Large intestine (tissue), 3 donors: ENCODE measurements around the gene ANO7. TPM values are rescaled to one million over a fixed set of nuclear protein-coding genes. Genes with fewer than 3 reads are reported as not detected.

Experiments
- DNase-seq, 2 donors: peaks; one replicate each; pipeline versions ENCODE4 v3.0.0 to v3.0.0-alpha.2; 2013
- H3K27ac ChIP-seq: one replicate; pipeline ENCODE4 v1.5.1; 2013; ENCODE audit warnings: low read length
- H3K27me3 ChIP-seq: 2 replicates; pipeline ENCODE4 v1.6.1; 2013; ENCODE audit warnings: low read length; ENCODE audit not compliant: control insufficient read depth, insufficient read depth
- H3K36me3 ChIP-seq: 2 replicates; pipeline ENCODE4 v1.6.1; 2013; ENCODE audit warnings: low read length; ENCODE audit not compliant: control insufficient read depth, insufficient read depth
- H3K4me1 ChIP-seq: one replicate; pipeline ENCODE4 v1.6.1; 2013; ENCODE audit warnings: low read length; ENCODE audit not compliant: control insufficient read depth, insufficient read depth
- H3K4me3 ChIP-seq: one replicate; pipeline ENCODE4 v1.5.1; 2013; ENCODE audit warnings: low read length
- H3K9me3 ChIP-seq: one replicate; pipeline ENCODE4 v1.6.1; 2013; ENCODE audit warnings: mild to moderate bottlenecking, low read depth, low read length, moderate library complexity; ENCODE audit not compliant: control insufficient read depth
- WGBS: methylation state at CpG from one replicate; pipeline ENCODE4 v1.1.5; 2013; ENCODE audit warnings: low lambda C conversion rate; ENCODE audit not compliant: insufficient coverage; 5-methylcytosine and 5-hydroxymethylcytosine counted together
- polyA plus RNA-seq: library from polyadenylated mRNA; unstranded; fragments of 120-200 nt; gene quantifications from one replicate; pipeline ENCODE4 v1.2.1, GENCODE V29; 2013

Gene ANO7
- polyA plus RNA-seq, 1 donor: 31.7 TPM

DNA sequence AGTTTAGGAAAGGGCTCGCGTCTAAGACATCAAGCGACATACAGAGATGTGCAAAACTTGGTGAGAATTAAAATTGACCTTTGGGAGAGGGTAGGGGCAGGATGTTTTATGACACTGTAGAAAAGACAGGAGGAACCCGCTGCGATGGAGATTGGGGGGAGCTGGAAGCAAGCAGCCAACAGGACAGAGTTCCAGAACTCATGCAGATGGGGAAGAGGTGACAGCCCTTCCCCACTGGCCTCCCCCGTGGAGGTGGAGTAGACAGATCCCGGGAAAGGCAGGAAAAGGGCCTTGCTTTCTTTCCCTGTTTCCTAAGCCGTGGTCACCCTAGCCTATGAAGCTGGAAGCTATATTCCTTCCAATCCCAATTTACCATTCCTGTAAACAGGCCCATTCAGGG lies 39.1 kb downstream of the ANO7 start:
- H3K36me3 ChIP-seq: peaks cover 66% of the 10 kb centered on the region
- no peak for DNase-seq

DNA sequence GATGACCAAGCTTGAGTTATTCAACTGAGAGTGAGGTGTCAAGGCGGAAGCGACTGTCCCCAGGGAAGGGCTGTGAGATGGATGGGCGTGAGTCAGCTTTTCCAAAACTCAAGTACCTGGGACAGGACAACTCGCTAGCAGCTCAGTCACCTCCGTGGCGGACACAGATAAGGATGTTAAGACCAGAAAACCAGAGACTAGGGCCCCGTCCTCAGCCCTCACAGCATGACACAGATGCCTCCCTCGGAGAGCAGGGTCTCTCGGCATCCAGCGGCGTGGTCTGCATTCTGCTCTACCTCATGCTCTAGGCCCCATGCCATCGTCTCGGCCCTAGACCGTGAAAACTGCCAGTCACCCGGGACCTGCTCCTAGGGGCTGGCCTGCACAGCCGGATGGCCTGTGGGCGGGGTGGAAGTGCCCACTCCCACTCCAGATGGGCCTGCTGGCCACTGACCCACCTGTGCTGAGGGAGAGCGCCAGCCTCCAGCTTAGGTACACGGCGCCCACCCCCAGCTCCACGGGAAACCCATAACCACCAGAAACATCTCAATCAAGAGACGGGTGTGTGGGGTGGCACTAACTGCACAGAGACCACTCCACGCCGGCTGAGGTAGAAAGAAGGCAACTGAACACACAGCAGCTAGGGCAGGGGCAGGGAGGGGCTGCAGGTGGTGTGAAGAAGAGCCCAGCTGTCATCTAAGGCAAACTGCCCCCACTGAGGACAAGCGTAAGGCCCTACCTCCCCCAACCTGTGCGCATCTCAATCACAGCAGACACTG lies 39.8 kb downstream of the ANO7 start:
- WGBS: no CpG with 5 or more reads among the region's 26 CpGs
- Histone ChIP-seq H3K4me1 (peaks cover 21% of the 10 kb centered on the region), H3K27me3 (no peaks in the 10 kb centered on the region), H3K9me3 (no peaks in the 10 kb centered on the region), H3K4me3 (no peak overlapping the region), H3K27ac (no peak overlapping the region), H3K36me3 (peaks cover 73% of the 10 kb centered on the region)
- DNase-seq: no peak

More for the DNA sequence above, 39.1 kb downstream of the ANO7 start:
- 100% methylated on average over 3 of the region's 8 CpGs for WGBS
- no peak overlapping the region for H3K4me3 ChIP-seq
- no peak overlapping the region for H3K27ac ChIP-seq
- H3K9me3 ChIP-seq: no peaks in the 10 kb centered on the region
- no peaks in the 10 kb centered on the region for H3K27me3 ChIP-seq
- H3K4me1 ChIP-seq: peaks cover 22% of the 10 kb centered on the region

DNA sequence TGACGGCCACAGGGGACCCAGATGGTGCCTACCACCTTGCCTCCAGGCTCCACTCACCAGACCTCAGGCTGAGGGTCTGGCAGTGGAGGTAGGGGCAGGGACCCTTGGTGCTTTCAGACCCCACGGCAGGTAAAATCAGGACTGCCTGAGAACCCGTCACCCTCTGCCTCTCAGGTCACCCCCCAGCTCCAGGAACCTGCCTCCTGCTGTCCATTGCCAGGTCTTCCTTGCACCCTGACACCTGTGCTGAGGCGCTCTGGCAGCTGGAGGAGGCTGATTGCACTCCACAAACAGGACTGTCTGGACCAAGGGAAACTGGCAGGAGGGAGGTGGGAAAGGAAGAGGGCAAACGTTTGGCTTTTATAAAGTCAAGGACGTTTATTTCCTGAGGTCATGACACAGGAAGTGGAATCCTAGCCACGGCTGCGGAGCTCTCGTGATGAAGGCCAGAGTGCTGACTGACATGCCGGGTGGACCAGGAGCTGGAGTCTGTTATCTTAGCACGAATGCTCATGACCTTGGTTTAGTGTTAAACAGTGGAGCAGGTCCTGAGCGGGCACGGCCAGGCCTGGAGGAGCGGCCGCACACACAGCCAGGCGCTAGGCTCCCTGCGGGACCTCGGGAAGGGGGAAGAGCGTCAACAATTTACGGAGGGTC lies 40.5 kb downstream of the ANO7 start:
- no CpG with 5 or more reads among the region's 20 CpGs for WGBS
- Histone ChIP-seq H3K4me1 (peaks cover 13% of the 10 kb centered on the region), H3K27me3 (no peaks in the 10 kb centered on the region), H3K9me3 (no peaks in the 10 kb centered on the region), H3K27ac (no peak overlapping the region), H3K4me3 (no peak overlapping the region), H3K36me3 (peaks cover 80% of the 10 kb centered on the region)
- DNase-seq: no peak

DNA sequence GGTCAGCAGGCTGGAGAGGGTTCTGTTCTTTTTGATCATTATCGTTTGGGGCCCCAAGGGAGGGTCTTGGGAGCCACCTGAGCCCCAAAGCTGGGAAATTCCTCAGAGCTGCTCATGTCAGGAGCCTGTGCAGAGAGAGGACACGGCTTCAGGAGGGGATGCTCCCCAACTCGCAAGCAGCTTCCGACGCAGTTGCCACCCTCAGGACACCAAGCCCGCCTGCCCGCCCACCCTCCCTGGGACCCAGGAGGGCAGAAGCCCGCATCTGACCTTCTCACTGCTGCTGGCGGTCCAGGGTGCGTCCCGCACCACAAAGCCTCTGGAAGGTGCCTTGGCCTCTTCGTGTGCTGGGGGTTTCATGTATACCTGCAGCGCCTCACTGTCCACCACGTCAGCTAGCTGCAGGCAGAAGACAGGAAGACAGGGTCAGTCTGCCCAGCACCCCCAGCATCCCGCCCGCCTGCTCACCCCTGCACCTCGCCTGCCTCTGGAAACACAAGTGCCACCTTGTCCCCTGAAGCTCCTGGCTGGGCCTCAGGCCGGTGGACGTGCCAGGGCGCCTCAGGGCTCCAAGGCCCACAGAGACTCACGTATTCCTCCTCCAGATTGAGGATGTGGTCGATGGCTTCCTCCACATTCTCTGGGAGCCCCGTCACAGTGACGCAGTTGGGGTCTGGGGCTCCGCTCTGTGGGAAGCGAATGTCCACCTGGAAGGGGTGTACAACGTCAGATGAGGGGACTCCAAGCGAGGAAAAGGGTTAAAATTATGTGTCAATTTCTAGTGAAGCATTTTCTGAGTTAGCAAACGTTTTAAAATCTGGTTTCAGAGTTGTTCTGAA lies 41.3 kb downstream of the ANO7 start:
- WGBS: 100% methylated on average over 2 of the region's 29 CpGs
- no peaks in the 10 kb centered on the region for H3K9me3 ChIP-seq
- no peaks in the 10 kb centered on the region for H3K27me3 ChIP-seq
- no peak for DNase-seq
- no peak overlapping the region for H3K27ac ChIP-seq
- peaks cover 88% of the 10 kb centered on the region for H3K36me3 ChIP-seq
- H3K4me1 ChIP-seq: peaks cover 5% of the 10 kb centered on the region
- H3K4me3 ChIP-seq: no peak overlapping the region

DNA sequence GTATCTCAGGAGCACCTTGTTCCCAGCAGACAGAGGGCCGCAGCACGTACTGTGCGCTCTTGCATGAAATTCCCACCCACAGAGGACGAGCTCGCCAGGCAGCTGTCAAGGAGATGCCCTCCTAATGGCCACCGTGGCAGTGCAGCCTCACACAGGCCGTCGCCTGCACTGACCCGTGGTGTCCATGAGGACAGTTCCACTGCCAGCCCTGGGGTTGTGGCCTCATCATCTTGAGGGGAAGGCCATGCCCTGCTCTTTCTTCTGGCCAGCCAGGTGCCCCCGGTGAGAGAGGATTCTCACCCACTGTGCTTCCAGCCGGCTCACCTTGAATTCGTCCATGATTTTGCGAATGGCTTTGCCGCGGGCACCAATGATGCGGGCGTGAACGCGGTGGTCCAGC lies 42.0 kb downstream of the ANO7 start:
- Histone ChIP-seq H3K36me3 (peaks cover 91% of the 10 kb centered on the region), H3K4me3 (no peak overlapping the region), H3K27ac (no peak overlapping the region), H3K27me3 (no peaks in the 10 kb centered on the region), H3K9me3 (no peaks in the 10 kb centered on the region), H3K4me1 (no peaks in the 10 kb centered on the region)
- no peak for DNase-seq
- no CpG with 5 or more reads among the region's 19 CpGs for WGBS

DNA sequence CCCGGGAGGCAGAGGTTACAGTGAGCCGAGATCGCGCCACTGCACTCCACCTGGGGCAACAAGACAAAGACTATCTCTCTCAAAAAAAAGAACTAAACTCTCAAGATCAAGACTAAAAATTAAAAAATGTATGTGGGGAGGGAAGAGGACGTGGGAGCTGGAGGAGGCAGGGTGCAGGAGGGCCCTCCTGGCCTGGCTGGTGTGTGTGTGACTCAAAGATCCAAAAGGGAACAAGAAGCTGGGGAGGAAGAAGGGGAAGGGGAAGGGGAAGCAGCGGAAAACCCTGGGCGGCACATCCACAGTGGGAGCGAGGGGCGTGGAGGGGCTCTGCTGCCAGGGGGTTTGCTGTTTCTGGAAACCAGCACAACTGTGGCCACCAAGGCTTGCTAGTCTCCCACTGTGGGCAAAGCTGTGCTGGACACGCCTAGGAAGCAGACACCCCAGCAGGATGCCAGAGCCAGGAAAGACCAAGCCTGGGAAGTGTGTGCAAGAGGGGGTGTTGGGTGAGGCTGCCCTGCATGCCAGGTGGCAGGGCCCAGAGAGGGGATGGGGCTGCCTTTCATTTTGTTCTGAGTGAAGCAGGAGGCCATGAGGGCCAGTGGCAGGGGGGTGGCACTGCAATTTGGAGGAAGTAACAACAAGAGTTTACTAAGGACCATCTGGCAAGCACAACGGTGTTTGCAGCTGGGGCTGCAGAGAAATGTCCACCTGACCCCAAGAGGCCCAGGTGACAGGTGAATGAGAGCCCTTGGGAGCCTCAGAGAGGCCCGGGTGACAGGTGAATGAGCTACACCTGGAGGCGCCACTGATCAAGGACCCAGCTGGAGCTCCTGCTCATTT lies 44.5 kb downstream of the ANO7 start:
- peaks cover 2% of the 10 kb centered on the region for H3K9me3 ChIP-seq
- H3K27me3 ChIP-seq: no peaks in the 10 kb centered on the region
- no peak overlapping the region for H3K4me3 ChIP-seq
- peaks cover 96% of the 10 kb centered on the region for H3K36me3 ChIP-seq
- no CpG with 5 or more reads among the region's 13 CpGs for WGBS
- DNase-seq: no peak
- no peak overlapping the region for H3K27ac ChIP-seq
- H3K4me1 ChIP-seq: no peaks in the 10 kb centered on the region

DNA sequence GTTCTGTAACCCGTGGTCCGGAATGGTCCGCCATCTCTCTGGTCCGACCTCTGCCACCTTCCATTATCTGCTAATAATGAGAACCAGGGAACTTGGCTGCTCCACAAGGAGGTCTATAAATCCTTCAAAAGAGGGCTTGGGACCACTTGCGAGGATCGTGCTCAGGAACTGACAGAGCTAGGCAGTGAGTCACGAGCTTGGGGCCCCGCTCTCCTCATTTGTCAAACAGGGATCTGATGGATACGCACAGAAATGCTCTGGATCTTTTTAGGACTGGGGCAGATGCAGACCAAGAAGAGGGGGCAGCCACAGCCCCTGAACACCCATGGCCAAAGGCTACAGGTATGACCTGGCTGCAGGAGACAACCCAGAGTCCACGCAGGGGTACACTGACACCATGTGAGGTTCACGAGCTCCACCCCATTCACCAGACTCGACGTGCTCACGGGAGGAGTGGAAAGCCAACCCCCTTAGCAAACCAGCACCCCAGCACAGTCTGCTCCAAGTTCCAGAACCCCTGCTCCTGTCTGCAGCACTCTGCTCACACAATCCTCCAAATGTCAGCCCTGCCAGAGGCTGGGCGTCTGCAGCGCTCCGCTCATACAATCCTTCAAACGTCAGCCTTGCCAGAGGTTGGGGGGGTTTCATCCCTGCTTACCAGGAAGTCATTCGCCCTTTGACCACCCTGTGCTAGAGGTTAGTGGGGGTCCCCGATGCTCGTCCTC lies 45.8 kb downstream of the ANO7 start:
- no peak overlapping the region for H3K27ac ChIP-seq
- peaks cover 96% of the 10 kb centered on the region for H3K36me3 ChIP-seq
- H3K4me1 ChIP-seq: peaks cover 4% of the 10 kb centered on the region
- WGBS: no CpG with 5 or more reads among the region's 21 CpGs
- peaks cover 2% of the 10 kb centered on the region for H3K9me3 ChIP-seq
- H3K27me3 ChIP-seq: no peaks in the 10 kb centered on the region
- DNase-seq: no peak
- H3K4me3 ChIP-seq: no peak overlapping the region

DNA sequence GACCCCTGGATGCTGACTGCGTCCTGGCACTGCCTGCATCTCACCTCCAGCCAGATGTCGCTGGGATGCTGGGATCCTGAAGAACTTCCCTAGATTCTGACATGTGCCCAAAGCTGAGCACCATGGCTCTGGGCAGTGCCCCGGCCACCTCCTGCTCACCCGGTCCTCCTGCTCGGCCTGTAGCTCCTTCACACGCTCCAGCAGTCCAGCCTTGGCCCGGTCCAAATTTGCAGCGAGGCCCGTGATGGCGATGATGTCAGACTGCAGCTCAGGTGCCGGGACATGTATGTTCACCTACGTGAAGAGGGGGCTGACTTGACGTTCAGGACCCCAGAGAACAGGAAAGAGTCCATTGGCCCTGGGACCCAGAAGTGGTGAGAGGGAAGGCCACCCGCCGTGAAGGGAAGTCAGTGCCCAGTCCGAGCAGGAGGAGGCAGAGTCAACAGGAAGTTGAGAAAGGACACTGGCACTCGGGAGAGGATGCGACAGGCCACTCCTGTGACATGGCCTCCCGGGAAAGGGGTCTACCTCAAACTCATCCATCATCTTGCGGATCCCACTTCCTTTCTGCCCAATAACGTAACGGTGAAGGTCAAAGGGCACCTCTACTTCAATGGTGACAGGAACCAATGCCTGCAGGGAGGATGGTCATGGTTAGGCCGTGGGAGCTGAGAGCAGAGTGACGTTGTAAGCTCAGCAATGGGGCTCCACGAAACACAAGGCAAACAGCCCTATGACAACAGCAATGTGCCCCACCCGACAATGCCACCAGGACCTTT lies 46.7 kb downstream of the ANO7 start:
- peaks cover 96% of the 10 kb centered on the region for H3K36me3 ChIP-seq
- peaks cover 4% of the 10 kb centered on the region for H3K4me1 ChIP-seq
- no peak overlapping the region for H3K4me3 ChIP-seq
- WGBS: no CpG with 5 or more reads among the region's 26 CpGs
- no peaks in the 10 kb centered on the region for H3K27me3 ChIP-seq
- no peak for DNase-seq
- peaks cover 2% of the 10 kb centered on the region for H3K9me3 ChIP-seq
- no peak overlapping the region for H3K27ac ChIP-seq
